ENCODE data around the gene SLC50A1.
A peak's percentile ranks its signal among the peaks of the same experiment; 100 is the strongest.

Gene SLC50A1

DNA sequence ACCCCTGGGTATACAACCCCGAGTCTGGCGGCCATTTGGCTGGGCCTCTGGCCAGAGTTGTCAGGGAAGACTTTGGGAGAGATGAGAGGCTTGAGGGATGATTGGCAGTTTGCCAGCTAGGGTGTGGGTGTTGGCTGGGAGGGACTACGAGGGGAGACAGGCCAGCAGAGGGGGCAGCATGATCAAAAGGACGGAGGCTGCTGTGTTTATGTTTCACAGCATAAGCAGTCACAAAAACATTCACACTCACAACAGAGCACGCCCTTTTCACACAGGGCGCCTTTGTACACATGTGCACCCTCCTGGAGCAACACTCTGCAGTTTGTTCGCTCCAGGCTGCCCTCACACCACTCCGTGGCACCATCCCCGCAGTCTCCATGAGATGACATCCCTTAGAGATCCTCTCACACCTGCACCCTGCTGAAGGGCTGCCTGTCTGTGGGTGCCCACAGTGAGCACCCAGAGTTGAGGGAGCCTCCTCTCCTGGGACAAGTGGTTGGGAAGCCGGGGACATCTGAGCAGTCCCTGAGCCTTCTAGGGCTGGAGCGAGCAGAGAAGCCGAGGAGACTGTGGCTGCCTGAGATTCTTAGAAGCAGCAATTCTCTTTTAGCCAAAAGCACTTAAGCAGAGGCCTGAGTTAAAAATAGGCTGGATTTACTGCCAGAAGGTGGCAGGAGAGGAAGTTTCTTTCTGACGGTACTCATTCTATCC is 41.6 kb upstream of the SLC50A1 start (continued):
- TF ChIP-seq ZNF18 (tag by site-specific recombination; IDR thresholded peaks at IDR 0.05) (peak; percentile 71; the same call in 1 of the 2 replicates), ZNF76 (tag by site-specific recombination; IDR thresholded peaks at IDR 0.05; ENCODE audit: borderline replicate concordance, low read depth) (no peak), ZBTB8A (tag by site-specific recombination; IDR thresholded peaks at IDR 0.05) (peak; percentile 63), KLF7 (tag by site-specific recombination; IDR thresholded peaks at IDR 0.05; ENCODE audit: borderline replicate concordance) (peak; percentile 58; the same call in 1 of the 2 replicates), AEBP2 (tag by site-specific recombination; IDR thresholded peaks at IDR 0.05; ENCODE audit: borderline replicate concordance) (no peak), ZNF391 (tag by site-specific recombination; IDR thresholded peaks at IDR 0.05; ENCODE audit: borderline replicate concordance, low read depth) (no peak), KLF8 (tag by site-specific recombination; IDR thresholded peaks at IDR 0.05) (peak; percentile 28; the same call in 1 of the 2 replicates), ZBTB21 (tag by site-specific recombination; IDR thresholded peaks at IDR 0.05) (no peak), ZNF548 (tag by site-specific recombination; IDR thresholded peaks at IDR 0.05) (no peak), SALL2 (tag by site-specific recombination; IDR thresholded peaks at IDR 0.05; ENCODE audit: borderline replicate concordance) (no peak), TCF7L2 (IDR thresholded peaks at IDR 0.05; ENCODE audit: borderline replicate concordance, low read depth, low read length) (no peak), ZNF830 (tag by site-specific recombination; IDR thresholded peaks at IDR 0.05; ENCODE audit: low read depth) (no peak), ZNF184 (tag by site-specific recombination; IDR thresholded peaks at IDR 0.05) (no peak), ZNF530 (tag by site-specific recombination; IDR thresholded peaks at IDR 0.05; ENCODE audit: low read depth) (no peak), KLF9 (tag by site-specific recombination; IDR thresholded peaks at IDR 0.05; ENCODE audit: low read depth) (no peak), ZFP69B (tag by site-specific recombination; IDR thresholded peaks at IDR 0.05) (0 out of 2 replicates have a peak, but pooled peaks have one; percentile 32), ZNF350 (tag by site-specific recombination; IDR thresholded peaks at IDR 0.05) (no peak), SETDB1 (IDR thresholded peaks at IDR 0.05; ENCODE audit: insufficient read length, low read length) (no peak), ZNF560 (tag by site-specific recombination; IDR thresholded peaks at IDR 0.05; ENCODE audit: borderline replicate concordance) (no peak), ZNF837 (tag by site-specific recombination; IDR thresholded peaks at IDR 0.05) (no peak), ZNF280D (tag by site-specific recombination; IDR thresholded peaks at IDR 0.05) (no peak), ZSCAN4 (tag by site-specific recombination; IDR thresholded peaks at IDR 0.05) (no peak), ZNF555 (tag by site-specific recombination; conservative IDR thresholded peaks at IDR 0.05) (no peak), ZNF624 (tag by site-specific recombination; IDR thresholded peaks at IDR 0.05) (no peak), ZNF174 (tag by site-specific recombination; IDR thresholded peaks at IDR 0.05) (no peak)
- TF ChIP-seq, protein P1, sequence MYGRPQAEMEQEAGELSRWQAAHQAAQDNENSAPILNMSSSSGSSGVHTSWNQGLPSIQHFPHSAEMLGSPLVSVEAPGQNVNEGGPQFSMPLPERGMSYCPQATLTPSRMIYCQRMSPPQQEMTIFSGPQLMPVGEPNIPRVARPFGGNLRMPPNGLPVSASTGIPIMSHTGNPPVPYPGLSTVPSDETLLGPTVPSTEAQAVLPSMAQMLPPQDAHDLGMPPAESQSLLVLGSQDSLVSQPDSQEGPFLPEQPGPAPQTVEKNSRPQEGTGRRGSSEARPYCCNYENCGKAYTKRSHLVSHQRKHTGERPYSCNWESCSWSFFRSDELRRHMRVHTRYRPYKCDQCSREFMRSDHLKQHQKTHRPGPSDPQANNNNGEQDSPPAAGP (tag by site-specific recombination; IDR thresholded peaks at IDR 0.05): peak; percentile 95
- TF ChIP-seq, protein P2, sequence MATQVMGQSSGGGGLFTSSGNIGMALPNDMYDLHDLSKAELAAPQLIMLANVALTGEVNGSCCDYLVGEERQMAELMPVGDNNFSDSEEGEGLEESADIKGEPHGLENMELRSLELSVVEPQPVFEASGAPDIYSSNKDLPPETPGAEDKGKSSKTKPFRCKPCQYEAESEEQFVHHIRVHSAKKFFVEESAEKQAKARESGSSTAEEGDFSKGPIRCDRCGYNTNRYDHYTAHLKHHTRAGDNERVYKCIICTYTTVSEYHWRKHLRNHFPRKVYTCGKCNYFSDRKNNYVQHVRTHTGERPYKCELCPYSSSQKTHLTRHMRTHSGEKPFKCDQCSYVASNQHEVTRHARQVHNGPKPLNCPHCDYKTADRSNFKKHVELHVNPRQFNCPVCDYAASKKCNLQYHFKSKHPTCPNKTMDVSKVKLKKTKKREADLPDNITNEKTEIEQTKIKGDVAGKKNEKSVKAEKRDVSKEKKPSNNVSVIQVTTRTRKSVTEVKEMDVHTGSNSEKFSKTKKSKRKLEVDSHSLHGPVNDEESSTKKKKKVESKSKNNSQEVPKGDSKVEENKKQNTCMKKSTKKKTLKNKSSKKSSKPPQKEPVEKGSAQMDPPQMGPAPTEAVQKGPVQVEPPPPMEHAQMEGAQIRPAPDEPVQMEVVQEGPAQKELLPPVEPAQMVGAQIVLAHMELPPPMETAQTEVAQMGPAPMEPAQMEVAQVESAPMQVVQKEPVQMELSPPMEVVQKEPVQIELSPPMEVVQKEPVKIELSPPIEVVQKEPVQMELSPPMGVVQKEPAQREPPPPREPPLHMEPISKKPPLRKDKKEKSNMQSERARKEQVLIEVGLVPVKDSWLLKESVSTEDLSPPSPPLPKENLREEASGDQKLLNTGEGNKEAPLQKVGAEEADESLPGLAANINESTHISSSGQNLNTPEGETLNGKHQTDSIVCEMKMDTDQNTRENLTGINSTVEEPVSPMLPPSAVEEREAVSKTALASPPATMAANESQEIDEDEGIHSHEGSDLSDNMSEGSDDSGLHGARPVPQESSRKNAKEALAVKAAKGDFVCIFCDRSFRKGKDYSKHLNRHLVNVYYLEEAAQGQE (tag by site-specific recombination; IDR thresholded peaks at IDR 0.05): no peak

Data from HEK293 (cell line).